ENCODE data around the gene STC2. TPM values are rescaled to one million over a fixed set of nuclear protein-coding genes. Genes with fewer than 3 reads are reported as not detected.
A peak's percentile ranks its signal among the peaks of the same experiment; 100 is the strongest.

Gene STC2
- total and polyA plus RNA-seq, 2 experiments from 2014 or later, result 27.3 to 132 TPM

- TF ChIP-seq, protein P1, sequence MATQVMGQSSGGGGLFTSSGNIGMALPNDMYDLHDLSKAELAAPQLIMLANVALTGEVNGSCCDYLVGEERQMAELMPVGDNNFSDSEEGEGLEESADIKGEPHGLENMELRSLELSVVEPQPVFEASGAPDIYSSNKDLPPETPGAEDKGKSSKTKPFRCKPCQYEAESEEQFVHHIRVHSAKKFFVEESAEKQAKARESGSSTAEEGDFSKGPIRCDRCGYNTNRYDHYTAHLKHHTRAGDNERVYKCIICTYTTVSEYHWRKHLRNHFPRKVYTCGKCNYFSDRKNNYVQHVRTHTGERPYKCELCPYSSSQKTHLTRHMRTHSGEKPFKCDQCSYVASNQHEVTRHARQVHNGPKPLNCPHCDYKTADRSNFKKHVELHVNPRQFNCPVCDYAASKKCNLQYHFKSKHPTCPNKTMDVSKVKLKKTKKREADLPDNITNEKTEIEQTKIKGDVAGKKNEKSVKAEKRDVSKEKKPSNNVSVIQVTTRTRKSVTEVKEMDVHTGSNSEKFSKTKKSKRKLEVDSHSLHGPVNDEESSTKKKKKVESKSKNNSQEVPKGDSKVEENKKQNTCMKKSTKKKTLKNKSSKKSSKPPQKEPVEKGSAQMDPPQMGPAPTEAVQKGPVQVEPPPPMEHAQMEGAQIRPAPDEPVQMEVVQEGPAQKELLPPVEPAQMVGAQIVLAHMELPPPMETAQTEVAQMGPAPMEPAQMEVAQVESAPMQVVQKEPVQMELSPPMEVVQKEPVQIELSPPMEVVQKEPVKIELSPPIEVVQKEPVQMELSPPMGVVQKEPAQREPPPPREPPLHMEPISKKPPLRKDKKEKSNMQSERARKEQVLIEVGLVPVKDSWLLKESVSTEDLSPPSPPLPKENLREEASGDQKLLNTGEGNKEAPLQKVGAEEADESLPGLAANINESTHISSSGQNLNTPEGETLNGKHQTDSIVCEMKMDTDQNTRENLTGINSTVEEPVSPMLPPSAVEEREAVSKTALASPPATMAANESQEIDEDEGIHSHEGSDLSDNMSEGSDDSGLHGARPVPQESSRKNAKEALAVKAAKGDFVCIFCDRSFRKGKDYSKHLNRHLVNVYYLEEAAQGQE (IDR thresholded peaks at IDR 0.05; ENCODE audit: unreplicated experiment), result no peak
- TF ChIP-seq NANOG (IDR thresholded peaks at IDR 0.05; ENCODE audit: borderline replicate concordance), result no peak
- TF ChIP-seq CREB1 (CRISPR knock-in tag; IDR thresholded peaks at IDR 0.05; ENCODE audit: low read depth), result no peak
- TF ChIP-seq STAT1 (IDR thresholded peaks at IDR 0.05; ENCODE audit: unreplicated experiment), result no peak
- TF ChIP-seq, protein P2, sequence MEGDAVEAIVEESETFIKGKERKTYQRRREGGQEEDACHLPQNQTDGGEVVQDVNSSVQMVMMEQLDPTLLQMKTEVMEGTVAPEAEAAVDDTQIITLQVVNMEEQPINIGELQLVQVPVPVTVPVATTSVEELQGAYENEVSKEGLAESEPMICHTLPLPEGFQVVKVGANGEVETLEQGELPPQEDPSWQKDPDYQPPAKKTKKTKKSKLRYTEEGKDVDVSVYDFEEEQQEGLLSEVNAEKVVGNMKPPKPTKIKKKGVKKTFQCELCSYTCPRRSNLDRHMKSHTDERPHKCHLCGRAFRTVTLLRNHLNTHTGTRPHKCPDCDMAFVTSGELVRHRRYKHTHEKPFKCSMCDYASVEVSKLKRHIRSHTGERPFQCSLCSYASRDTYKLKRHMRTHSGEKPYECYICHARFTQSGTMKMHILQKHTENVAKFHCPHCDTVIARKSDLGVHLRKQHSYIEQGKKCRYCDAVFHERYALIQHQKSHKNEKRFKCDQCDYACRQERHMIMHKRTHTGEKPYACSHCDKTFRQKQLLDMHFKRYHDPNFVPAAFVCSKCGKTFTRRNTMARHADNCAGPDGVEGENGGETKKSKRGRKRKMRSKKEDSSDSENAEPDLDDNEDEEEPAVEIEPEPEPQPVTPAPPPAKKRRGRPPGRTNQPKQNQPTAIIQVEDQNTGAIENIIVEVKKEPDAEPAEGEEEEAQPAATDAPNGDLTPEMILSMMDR (conservative IDR thresholded peaks at IDR 0.05; ENCODE audit: low read depth in 2 of 2), result no peak
- TF ChIP-seq ZNF114 (CRISPR knock-in tag; IDR thresholded peaks at IDR 0.05), result no peak
- no peak for TF ChIP-seq POLR2AphosphoS5 (IDR thresholded peaks at IDR 0.05; ENCODE audit: low read depth)
- TF ChIP-seq JUNB (IDR thresholded peaks at IDR 0.05; ENCODE audit: unreplicated experiment), result no peak
- TF ChIP-seq, protein P3, sequence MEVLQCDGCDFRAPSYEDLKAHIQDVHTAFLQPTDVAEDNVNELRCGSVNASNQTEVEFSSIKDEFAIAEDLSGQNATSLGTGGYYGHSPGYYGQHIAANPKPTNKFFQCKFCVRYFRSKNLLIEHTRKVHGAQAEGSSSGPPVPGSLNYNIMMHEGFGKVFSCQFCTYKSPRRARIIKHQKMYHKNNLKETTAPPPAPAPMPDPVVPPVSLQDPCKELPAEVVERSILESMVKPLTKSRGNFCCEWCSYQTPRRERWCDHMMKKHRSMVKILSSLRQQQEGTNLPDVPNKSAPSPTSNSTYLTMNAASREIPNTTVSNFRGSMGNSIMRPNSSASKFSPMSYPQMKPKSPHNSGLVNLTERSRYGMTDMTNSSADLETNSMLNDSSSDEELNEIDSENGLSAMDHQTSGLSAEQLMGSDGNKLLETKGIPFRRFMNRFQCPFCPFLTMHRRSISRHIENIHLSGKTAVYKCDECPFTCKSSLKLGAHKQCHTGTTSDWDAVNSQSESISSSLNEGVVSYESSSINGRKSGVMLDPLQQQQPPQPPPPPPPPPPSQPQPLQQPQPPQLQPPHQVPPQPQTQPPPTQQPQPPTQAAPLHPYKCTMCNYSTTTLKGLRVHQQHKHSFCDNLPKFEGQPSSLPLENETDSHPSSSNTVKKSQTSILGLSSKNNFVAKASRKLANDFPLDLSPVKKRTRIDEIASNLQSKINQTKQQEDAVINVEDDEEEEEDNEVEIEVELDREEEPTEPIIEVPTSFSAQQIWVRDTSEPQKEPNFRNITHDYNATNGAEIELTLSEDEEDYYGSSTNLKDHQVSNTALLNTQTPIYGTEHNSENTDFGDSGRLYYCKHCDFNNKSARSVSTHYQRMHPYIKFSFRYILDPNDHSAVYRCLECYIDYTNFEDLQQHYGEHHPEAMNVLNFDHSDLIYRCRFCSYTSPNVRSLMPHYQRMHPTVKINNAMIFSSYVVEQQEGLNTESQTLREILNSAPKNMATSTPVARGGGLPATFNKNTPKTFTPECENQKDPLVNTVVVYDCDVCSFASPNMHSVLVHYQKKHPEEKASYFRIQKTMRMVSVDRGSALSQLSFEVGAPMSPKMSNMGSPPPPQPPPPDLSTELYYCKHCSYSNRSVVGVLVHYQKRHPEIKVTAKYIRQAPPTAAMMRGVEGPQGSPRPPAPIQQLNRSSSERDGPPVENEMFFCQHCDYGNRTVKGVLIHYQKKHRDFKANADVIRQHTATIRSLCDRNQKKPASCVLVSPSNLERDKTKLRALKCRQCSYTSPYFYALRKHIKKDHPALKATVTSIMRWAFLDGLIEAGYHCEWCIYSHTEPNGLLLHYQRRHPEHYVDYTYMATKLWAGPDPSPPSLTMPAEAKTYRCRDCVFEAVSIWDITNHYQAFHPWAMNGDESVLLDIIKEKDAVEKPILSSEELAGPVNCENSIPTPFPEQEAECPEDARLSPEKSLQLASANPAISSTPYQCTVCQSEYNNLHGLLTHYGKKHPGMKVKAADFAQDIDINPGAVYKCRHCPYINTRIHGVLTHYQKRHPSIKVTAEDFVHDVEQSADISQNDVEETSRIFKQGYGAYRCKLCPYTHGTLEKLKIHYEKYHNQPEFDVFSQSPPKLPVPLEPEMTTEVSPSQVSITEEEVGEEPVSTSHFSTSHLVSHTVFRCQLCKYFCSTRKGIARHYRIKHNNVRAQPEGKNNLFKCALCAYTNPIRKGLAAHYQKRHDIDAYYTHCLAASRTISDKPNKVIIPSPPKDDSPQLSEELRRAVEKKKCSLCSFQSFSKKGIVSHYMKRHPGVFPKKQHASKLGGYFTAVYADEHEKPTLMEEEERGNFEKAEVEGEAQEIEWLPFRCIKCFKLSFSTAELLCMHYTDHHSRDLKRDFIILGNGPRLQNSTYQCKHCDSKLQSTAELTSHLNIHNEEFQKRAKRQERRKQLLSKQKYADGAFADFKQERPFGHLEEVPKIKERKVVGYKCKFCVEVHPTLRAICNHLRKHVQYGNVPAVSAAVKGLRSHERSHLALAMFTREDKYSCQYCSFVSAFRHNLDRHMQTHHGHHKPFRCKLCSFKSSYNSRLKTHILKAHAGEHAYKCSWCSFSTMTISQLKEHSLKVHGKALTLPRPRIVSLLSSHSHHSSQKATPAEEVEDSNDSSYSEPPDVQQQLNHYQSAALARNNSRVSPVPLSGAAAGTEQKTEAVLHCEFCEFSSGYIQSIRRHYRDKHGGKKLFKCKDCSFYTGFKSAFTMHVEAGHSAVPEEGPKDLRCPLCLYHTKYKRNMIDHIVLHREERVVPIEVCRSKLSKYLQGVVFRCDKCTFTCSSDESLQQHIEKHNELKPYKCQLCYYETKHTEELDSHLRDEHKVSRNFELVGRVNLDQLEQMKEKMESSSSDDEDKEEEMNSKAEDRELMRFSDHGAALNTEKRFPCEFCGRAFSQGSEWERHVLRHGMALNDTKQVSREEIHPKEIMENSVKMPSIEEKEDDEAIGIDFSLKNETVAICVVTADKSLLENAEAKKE (CRISPR knock-in tag; IDR thresholded peaks at IDR 0.05), result no peak
- TF ChIP-seq ETS1 (IDR thresholded peaks at IDR 0.05), result no peak
- TF ChIP-seq ZNF331 (CRISPR knock-in tag; IDR thresholded peaks at IDR 0.05; ENCODE audit: low read depth), result no peak
- no peak for TF ChIP-seq EZH2phosphoT487 (IDR thresholded peaks at IDR 0.05; ENCODE audit: unreplicated experiment)
- no peak; the same call in 2 of the 3 replicates for ATAC-seq
- DNase-seq (ENCODE audit: low spot score), result no peak
- Histone ChIP-seq H4K20me1 (replicated peaks; ENCODE audit: insufficient read depth) (peaks cover 36% of the 10 kb centered on the region), H3K9me2 (ENCODE audit: insufficient read depth) (no peaks in the 10 kb centered on the region), H3K4me3 (no peak overlapping the region), H3K4me2 (no peak overlapping the region), H3K79me2 (replicated peaks; ENCODE audit: insufficient read depth) (0 out of 2 replicates have a peak, but pooled peaks cover 3% of the 10 kb centered on the region), H3K27ac (ENCODE audit: low read depth) (peak overlapping the region; percentile 81), H3K27me3 (ENCODE audit: insufficient read depth) (no peaks in the 10 kb centered on the region), H2AFZ (no peak overlapping the region), H3K36me3 (ENCODE audit: insufficient read depth) (peaks cover 35% of the 10 kb centered on the region), H3K4me1 (ENCODE audit: insufficient read depth) (peaks cover 27% of the 10 kb centered on the region), H3F3A (replicated peaks; ENCODE audit: low read depth) (peaks cover 30% of the 10 kb centered on the region)
- H3K4me3 Mint-ChIP-seq, result no peak overlapping the region; the same call in 2 of the 3 replicates
- peak overlapping the region; percentile 74 for H3K27ac Mint-ChIP-seq
- H3K4me1 Mint-ChIP-seq, result peaks cover 75% of the 10 kb centered on the region
- peaks cover 73% of the 10 kb centered on the region for H3K36me3 Mint-ChIP-seq (ENCODE audit: low read depth)
- no peaks in the 10 kb centered on the region for H3K9me3 Mint-ChIP-seq
- peaks cover 28% of the 10 kb centered on the region for H3K27me3 Mint-ChIP-seq (ENCODE audit: insufficient read depth, low read depth, poor library complexity)
These were observed 11.7 kb downstream of the STC2 start for GRCh38 chr5:173316339-173317020.

Measured in GM23338 (cell line).